ENCODE data around the gene TOPBP1.
"Not testable (repeated sequence)": the region's sequence is repeated elsewhere in the genome, so short reads cannot be mapped to it uniquely, and the experiment has no call there.

Gene TOPBP1

GRCh38 chr3:133674290-133674919 is 12.7 kb upstream of the TOPBP1 start:
- DNase-seq (ENCODE audit: low read depth in 2 of 2), result no peak

- DNase-seq (ENCODE audit: low read depth in 2 of 2), result no peak
Observed at GRCh38 chr3:133673746-133674145, 12.0 kb upstream of the TOPBP1 start.

- DNase-seq (ENCODE audit: low read depth in 2 of 2), result no peak
Observed at GRCh38 chr3:133672461-133672860, 10.7 kb upstream of the TOPBP1 start.

GRCh38 chr3:133670525-133670995 is 8.8 kb upstream of the TOPBP1 start:
- DNase-seq (ENCODE audit: low read depth in 2 of 2), result no peak

GRCh38 chr3:133669949-133670524 is 8.3 kb upstream of the TOPBP1 start:
- DNase-seq (ENCODE audit: low read depth in 2 of 2), result no peak

- no peak for DNase-seq (ENCODE audit: low read depth in 2 of 2)
Observed at GRCh38 chr3:133667118-133667517, 5.4 kb upstream of the TOPBP1 start.

GRCh38 chr3:133665188-133665587 is 3.4 kb upstream of the TOPBP1 start:
- not testable (repeated sequence) for DNase-seq (ENCODE audit: low read depth in 2 of 2)

GRCh38 chr3:133663569-133664313 is 2.0 kb upstream of the TOPBP1 start:
- no peak for DNase-seq (ENCODE audit: low read depth in 2 of 2)

- no peak for DNase-seq (ENCODE audit: low read depth in 2 of 2)
Observed at GRCh38 chr3:133662278-133662651, 524 bp upstream of the TOPBP1 start.

GRCh38 chr3:133659806-133660205 is 1.9 kb downstream of the TOPBP1 start:
- DNase-seq (ENCODE audit: low read depth in 2 of 2), result no peak

- no peak for DNase-seq (ENCODE audit: low read depth in 2 of 2)
Observed at GRCh38 chr3:133655731-133656515, 5.8 kb downstream of the TOPBP1 start.

GRCh38 chr3:133649486-133650068 is 12.2 kb downstream of the TOPBP1 start:
- no peak for DNase-seq (ENCODE audit: low read depth in 2 of 2)

GRCh38 chr3:133644768-133645167 is 17.0 kb downstream of the TOPBP1 start:
- DNase-seq (ENCODE audit: low read depth in 2 of 2), result no peak

- no peak for DNase-seq (ENCODE audit: low read depth in 2 of 2)
Observed at GRCh38 chr3:133643611-133644010, 18.1 kb downstream of the TOPBP1 start.

- DNase-seq (ENCODE audit: low read depth in 2 of 2), result no peak
Observed at GRCh38 chr3:133641254-133641653, 20.5 kb downstream of the TOPBP1 start.

GRCh38 chr3:133633439-133633838 is 28.3 kb downstream of the TOPBP1 start:
- no peak for DNase-seq (ENCODE audit: low read depth in 2 of 2)

GRCh38 chr3:133629146-133629545 is 32.6 kb downstream of the TOPBP1 start:
- no peak for DNase-seq (ENCODE audit: low read depth in 2 of 2)

GRCh38 chr3:133627789-133628188 is 34.0 kb downstream of the TOPBP1 start:
- DNase-seq (ENCODE audit: low read depth in 2 of 2), result no peak

GRCh38 chr3:133620066-133620784 is 41.5 kb downstream of the TOPBP1 start:
- no peak for DNase-seq (ENCODE audit: low read depth in 2 of 2)

GRCh38 chr3:133611534-133611933 is 50.2 kb downstream of the TOPBP1 start:
- DNase-seq (ENCODE audit: low read depth in 2 of 2), result no peak

GRCh38 chr3:133610031-133610430 is 51.7 kb downstream of the TOPBP1 start:
- DNase-seq (ENCODE audit: low read depth in 2 of 2), result no peak

All from stimulated activated CD4-positive, alpha-beta T cell treated with anti-CD3 and anti-CD28 coated beads, Interleukin-12 subunit alpha, Interleukin-12 subunit beta, amount 100 ng/mL, for 24 hours (primary cell).